ENCODE data around the gene XPO1.

Gene XPO1

GRCh38 chr2:61582165-61582564, 44.0 kb upstream of the XPO1 start:
- peaks cover 3% of the 10 kb centered on the region for H3K9me3 ChIP-seq (ENCODE audit: insufficient read depth, low read depth, low read length)
- no peak overlapping the region for H3K4me2 ChIP-seq (ENCODE audit: low read length)
- no peak overlapping the region for H2BK120ac ChIP-seq (ENCODE audit: insufficient read depth, low read length, poor library complexity)
- DNase-seq, result no peak
- no peak overlapping the region for H3K4ac ChIP-seq (ENCODE audit: low read depth, low read length)
- H2AK5ac ChIP-seq (ENCODE audit: low read length), result no peak overlapping the region
- H3K14ac ChIP-seq (ENCODE audit: low read length), result no peak overlapping the region
- H4K91ac ChIP-seq (ENCODE audit: low read depth, low read length), result no peak overlapping the region
- no peak overlapping the region for H4K12ac ChIP-seq (ENCODE audit: low read depth, low read length)
- no peak overlapping the region for H4K8ac ChIP-seq (ENCODE audit: low read depth, low read length)
- H3K36me3 ChIP-seq (ENCODE audit: control insufficient read depth in 1 of 2, insufficient read depth in 2 of 2, low read length in 2 of 2), result no peaks in the 10 kb centered on the region
- H3K79me2 ChIP-seq (ENCODE audit: control insufficient read depth, insufficient read depth, low read length, poor library complexity), result no peaks in the 10 kb centered on the region
- H3K23ac ChIP-seq (ENCODE audit: low read length), result no peak overlapping the region
- no peak overlapping the region for H3K27ac ChIP-seq (ENCODE audit: low read depth, low read length)
- no peak overlapping the region for H2BK12ac ChIP-seq (ENCODE audit: low read length)
- H3K79me1 ChIP-seq (ENCODE audit: low read length), result no peaks in the 10 kb centered on the region
- WGBS (ENCODE audit: extremely low coverage, insufficient coverage, insufficient read length), result no CpG with 5 or more reads among the region's 3 CpGs
- H3K4me3 ChIP-seq (ENCODE audit: low read depth, low read length), result no peak overlapping the region
- H3K18ac ChIP-seq (ENCODE audit: low read length), result no peak overlapping the region
- no peak overlapping the region for H2AFZ ChIP-seq (ENCODE audit: insufficient read depth, low read length, poor library complexity)
- H3K4me1 ChIP-seq (ENCODE audit: control insufficient read depth in 1 of 2, insufficient read depth in 2 of 2, low read length in 2 of 2), result no peaks in the 10 kb centered on the region
- no peaks in the 10 kb centered on the region for H3K27me3 ChIP-seq (ENCODE audit: insufficient read depth, low read length)
- no peak overlapping the region for H3K9ac ChIP-seq (ENCODE audit: low read length)
- no peak overlapping the region for H2BK5ac ChIP-seq (ENCODE audit: low read depth, low read length, poor library complexity)

DNA sequence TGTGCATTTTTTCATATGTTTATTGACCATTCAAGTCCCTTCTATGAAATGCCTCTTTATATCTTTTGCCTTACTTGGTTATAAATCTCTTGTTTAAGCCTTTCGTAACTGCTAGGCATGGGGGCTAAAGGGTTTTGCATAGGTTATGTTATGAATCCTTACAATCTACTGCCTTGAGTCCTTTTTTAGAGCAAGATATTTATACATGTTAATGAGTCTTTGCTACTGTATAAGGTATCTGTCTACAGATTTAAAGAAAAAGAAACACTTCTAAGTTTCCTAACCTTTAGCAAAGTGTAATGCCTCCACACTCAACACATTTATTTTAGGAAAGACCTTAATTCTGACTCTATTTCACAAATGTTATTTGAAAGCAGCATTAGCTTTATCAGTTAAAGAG, 43.6 kb upstream of the XPO1 start:
- Histone ChIP-seq H3K4me3 (ENCODE audit: low read depth, low read length) (no peak overlapping the region), H2AFZ (ENCODE audit: insufficient read depth, low read length, poor library complexity) (no peak overlapping the region), H3K4me1 (ENCODE audit: control insufficient read depth in 1 of 2, insufficient read depth in 2 of 2, low read length in 2 of 2) (no peaks in the 10 kb centered on the region), H3K4ac (ENCODE audit: low read depth, low read length) (no peak overlapping the region), H3K36me3 (ENCODE audit: control insufficient read depth in 1 of 2, insufficient read depth in 2 of 2, low read length in 2 of 2) (no peaks in the 10 kb centered on the region), H2BK120ac (ENCODE audit: insufficient read depth, low read length, poor library complexity) (no peak overlapping the region), H4K12ac (ENCODE audit: low read depth, low read length) (no peak overlapping the region), H3K9ac (ENCODE audit: low read length) (no peak overlapping the region), H2BK5ac (ENCODE audit: low read depth, low read length, poor library complexity) (no peak overlapping the region), H3K79me2 (ENCODE audit: control insufficient read depth, insufficient read depth, low read length, poor library complexity) (no peaks in the 10 kb centered on the region), H3K27me3 (ENCODE audit: insufficient read depth, low read length) (no peaks in the 10 kb centered on the region), H4K91ac (ENCODE audit: low read depth, low read length) (no peak overlapping the region), H2AK5ac (ENCODE audit: low read length) (no peak overlapping the region), H3K9me3 (ENCODE audit: insufficient read depth, low read depth, low read length) (peaks cover 3% of the 10 kb centered on the region), H3K4me2 (ENCODE audit: low read length) (no peak overlapping the region), H3K79me1 (ENCODE audit: low read length) (no peaks in the 10 kb centered on the region), H3K14ac (ENCODE audit: low read length) (no peak overlapping the region), H3K27ac (ENCODE audit: low read depth, low read length) (no peak overlapping the region), H3K18ac (ENCODE audit: low read length) (no peak overlapping the region), H3K23ac (ENCODE audit: low read length) (no peak overlapping the region), H2BK12ac (ENCODE audit: low read length) (no peak overlapping the region), H4K8ac (ENCODE audit: low read depth, low read length) (no peak overlapping the region)
- no peak for DNase-seq
- WGBS (ENCODE audit: extremely low coverage, insufficient coverage, insufficient read length), result no CpG with 5 or more reads among the region's 1 CpG

GRCh38 chr2:61575447-61575859, 37.3 kb upstream of the XPO1 start:
- H3K27ac ChIP-seq (ENCODE audit: low read depth, low read length), result no peak overlapping the region
- H4K8ac ChIP-seq (ENCODE audit: low read depth, low read length), result no peak overlapping the region
- no peaks in the 10 kb centered on the region for H3K9me3 ChIP-seq (ENCODE audit: insufficient read depth, low read depth, low read length)
- H4K91ac ChIP-seq (ENCODE audit: low read depth, low read length), result no peak overlapping the region
- H2BK5ac ChIP-seq (ENCODE audit: low read depth, low read length, poor library complexity), result no peak overlapping the region
- H2BK12ac ChIP-seq (ENCODE audit: low read length), result no peak overlapping the region
- no CpG with 5 or more reads among the region's 3 CpGs for WGBS (ENCODE audit: extremely low coverage, insufficient coverage, insufficient read length)
- H3K4me1 ChIP-seq (ENCODE audit: control insufficient read depth in 1 of 2, insufficient read depth in 2 of 2, low read length in 2 of 2), result no peaks in the 10 kb centered on the region
- no peak overlapping the region for H3K4me2 ChIP-seq (ENCODE audit: low read length)
- no peaks in the 10 kb centered on the region for H3K79me1 ChIP-seq (ENCODE audit: low read length)
- no peak overlapping the region for H2BK120ac ChIP-seq (ENCODE audit: insufficient read depth, low read length, poor library complexity)
- no peak overlapping the region for H4K12ac ChIP-seq (ENCODE audit: low read depth, low read length)
- no peak overlapping the region for H3K18ac ChIP-seq (ENCODE audit: low read length)
- no peak overlapping the region for H3K4me3 ChIP-seq (ENCODE audit: low read depth, low read length)
- no peaks in the 10 kb centered on the region for H3K36me3 ChIP-seq (ENCODE audit: control insufficient read depth in 1 of 2, insufficient read depth in 2 of 2, low read length in 2 of 2)
- no peaks in the 10 kb centered on the region for H3K27me3 ChIP-seq (ENCODE audit: insufficient read depth, low read length)
- H3K23ac ChIP-seq (ENCODE audit: low read length), result no peak overlapping the region
- H3K4ac ChIP-seq (ENCODE audit: low read depth, low read length), result no peak overlapping the region
- H3K9ac ChIP-seq (ENCODE audit: low read length), result no peak overlapping the region
- H2AFZ ChIP-seq (ENCODE audit: insufficient read depth, low read length, poor library complexity), result no peak overlapping the region
- no peaks in the 10 kb centered on the region for H3K79me2 ChIP-seq (ENCODE audit: control insufficient read depth, insufficient read depth, low read length, poor library complexity)
- no peak for DNase-seq
- H3K14ac ChIP-seq (ENCODE audit: low read length), result no peak overlapping the region
- no peak overlapping the region for H2AK5ac ChIP-seq (ENCODE audit: low read length)

DNA sequence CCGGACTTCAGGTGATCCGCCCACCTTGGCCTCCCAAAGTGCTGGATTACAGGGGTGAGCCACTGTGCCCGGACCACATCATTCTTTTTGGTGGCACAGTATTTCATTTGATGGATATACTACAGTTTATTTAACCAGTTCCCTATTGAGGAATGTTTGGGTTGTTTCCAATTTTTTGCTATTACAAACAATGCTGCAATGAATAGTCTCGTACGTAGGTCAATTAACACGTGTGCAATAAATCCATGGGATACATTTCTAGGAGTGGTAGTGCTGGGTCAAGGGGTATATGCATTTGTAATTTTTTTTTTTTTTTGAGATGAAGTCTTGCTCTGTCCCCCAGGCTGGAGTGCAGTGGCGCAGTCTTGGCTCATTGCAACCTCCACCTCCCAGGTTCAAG, 28.4 kb upstream of the XPO1 start:
- Histone ChIP-seq H2AK5ac (ENCODE audit: low read length) (no peak overlapping the region), H3K27ac (ENCODE audit: low read depth, low read length) (no peak overlapping the region), H2BK12ac (ENCODE audit: low read length) (no peak overlapping the region), H3K79me1 (ENCODE audit: low read length) (no peaks in the 10 kb centered on the region), H3K79me2 (ENCODE audit: control insufficient read depth, insufficient read depth, low read length, poor library complexity) (no peaks in the 10 kb centered on the region), H3K36me3 (ENCODE audit: control insufficient read depth in 1 of 2, insufficient read depth in 2 of 2, low read length in 2 of 2) (no peaks in the 10 kb centered on the region), H2BK120ac (ENCODE audit: insufficient read depth, low read length, poor library complexity) (no peak overlapping the region), H3K27me3 (ENCODE audit: insufficient read depth, low read length) (no peaks in the 10 kb centered on the region), H2BK5ac (ENCODE audit: low read depth, low read length, poor library complexity) (no peak overlapping the region), H3K9ac (ENCODE audit: low read length) (no peak overlapping the region), H2AFZ (ENCODE audit: insufficient read depth, low read length, poor library complexity) (no peak overlapping the region), H3K4me2 (ENCODE audit: low read length) (no peak overlapping the region), H3K18ac (ENCODE audit: low read length) (no peak overlapping the region), H3K23ac (ENCODE audit: low read length) (no peak overlapping the region), H4K91ac (ENCODE audit: low read depth, low read length) (no peak overlapping the region), H4K12ac (ENCODE audit: low read depth, low read length) (no peak overlapping the region), H3K4me1 (ENCODE audit: control insufficient read depth in 1 of 2, insufficient read depth in 2 of 2, low read length in 2 of 2) (no peaks in the 10 kb centered on the region), H3K4me3 (ENCODE audit: low read depth, low read length) (no peak overlapping the region), H3K14ac (ENCODE audit: low read length) (no peak overlapping the region), H3K9me3 (ENCODE audit: insufficient read depth, low read depth, low read length) (no peaks in the 10 kb centered on the region), H3K4ac (ENCODE audit: low read depth, low read length) (no peak overlapping the region), H4K8ac (ENCODE audit: low read depth, low read length) (no peak overlapping the region)
- no CpG with 5 or more reads among the region's 7 CpGs for WGBS (ENCODE audit: extremely low coverage, insufficient coverage, insufficient read length)
- no peak for DNase-seq
